ENCODE data around the gene NCS1. TPM values are rescaled to one million over a fixed set of nuclear protein-coding genes. Genes with fewer than 3 reads are reported as not detected.

NCS1 gene
- total and polyA plus RNA-seq, 9 of the 15 experiments (the other 6 are each of a cell fraction or from before 2014, with no cell fraction given): 0.28 to 27.0 (median 9.6) TPM

- TF ChIP-seq PATZ1 (CRISPR knock-in tag; IDR thresholded peaks at IDR 0.05; ENCODE audit: borderline replicate concordance) (no peak), ZBTB1 (CRISPR knock-in tag; IDR thresholded peaks at IDR 0.05; ENCODE audit: borderline replicate concordance, low read depth) (no peak), PURB (CRISPR knock-in tag; IDR thresholded peaks at IDR 0.05; ENCODE audit: low read depth) (no peak), ZNF764 (CRISPR knock-in tag; IDR thresholded peaks at IDR 0.05; ENCODE audit: low read depth) (no peak; the same call in 1 of the 2 replicates), HNRNPUL1 (IDR thresholded peaks at IDR 0.05; ENCODE audit: low read length) (no peak), NFIX (CRISPR knock-in tag; IDR thresholded peaks at IDR 0.05; ENCODE audit: low read depth) (no peak), E4F1 (CRISPR knock-in tag; IDR thresholded peaks at IDR 0.05; ENCODE audit: borderline replicate concordance) (no peak), TCF7 (IDR thresholded peaks at IDR 0.05; ENCODE audit: borderline replicate concordance) (no peak), VEZF1 (CRISPR knock-in tag; IDR thresholded peaks at IDR 0.05) (peak; percentile 56), BCL6 (CRISPR knock-in tag; IDR thresholded peaks at IDR 0.05) (peak; percentile 90), NR1H2 (CRISPR knock-in tag; IDR thresholded peaks at IDR 0.05) (no peak), MNT (conservative IDR thresholded peaks at IDR 0.05) (no peak), MTA3 (IDR thresholded peaks at IDR 0.05; ENCODE audit: borderline replicate concordance) (peak; percentile 36; the same call in 1 of the 2 replicates), ZBTB12 (CRISPR knock-in tag; IDR thresholded peaks at IDR 0.05) (peak; percentile 83)
These were observed 21.3 kb upstream of the NCS1 start (continued) for GRCh38 chr9:130150779-130151382.

Data from K562 (cell line).